Suppressor macrophage (primary cell): ENCODE data around the gene IFT52.

Experiments used
- DNase-seq, 4 experiments: peaks; one replicate each; pipeline ENCODE4 v3.0.0-alpha.2; 2020 to 2022

The IFT52 gene

DNA sequence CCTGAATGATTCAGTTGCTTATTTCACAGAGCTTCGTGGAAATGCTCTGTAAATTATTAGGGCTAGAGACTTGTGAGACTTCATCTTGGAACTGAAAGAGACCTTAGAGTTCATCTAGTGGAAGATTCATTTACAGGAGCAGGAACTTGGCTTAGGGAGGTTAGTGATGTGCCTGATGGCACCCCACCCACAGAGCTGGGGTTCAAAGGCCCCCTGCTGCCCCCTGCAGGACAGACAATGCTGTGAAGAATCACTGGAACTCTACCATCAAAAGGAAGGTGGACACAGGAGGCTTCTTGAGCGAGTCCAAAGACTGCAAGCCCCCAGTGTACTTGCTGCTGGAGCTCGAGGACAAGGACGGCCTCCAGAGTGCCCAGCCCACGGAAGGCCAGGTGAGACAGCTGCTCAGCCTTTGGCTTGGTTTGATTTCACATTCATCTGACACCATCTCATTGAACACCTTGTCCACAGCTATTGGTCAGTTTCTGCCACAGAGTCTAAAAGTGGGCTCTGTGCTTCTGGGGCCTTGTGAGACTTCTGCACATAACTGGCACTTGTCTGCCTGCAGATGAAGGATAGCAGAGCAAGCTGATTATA lies 101.3 kb downstream of the IFT52 start:
- peak; percentile 67 to 85 (median 73) for DNase-seq

DNA sequence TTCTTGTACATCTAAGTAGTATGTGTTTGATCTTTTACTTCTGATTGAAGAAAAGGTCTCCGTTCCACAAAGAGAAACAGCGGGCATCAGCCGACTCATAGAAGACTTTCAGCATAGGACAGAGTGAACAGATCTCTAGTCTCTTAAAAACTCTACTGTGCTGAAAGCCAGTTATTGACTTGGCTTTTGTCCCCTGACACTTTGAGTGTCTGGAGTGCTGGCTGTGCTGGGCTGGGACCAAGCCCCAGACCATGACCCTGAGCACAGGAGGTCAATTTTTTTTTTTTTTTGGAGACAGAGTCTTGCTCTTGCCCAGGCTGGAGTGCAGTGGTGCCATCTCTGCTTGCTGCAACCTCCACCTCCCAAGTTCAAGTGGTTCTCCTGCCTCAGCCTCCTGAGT lies 104.0 kb downstream of the IFT52 start:
- DNase-seq: no peak

- DNase-seq: no peak
Measured at GRCh38 chr20:43695571-43695970, 104.8 kb downstream of the IFT52 start.
